A673 (cell line): ENCODE results near the gene PRR23E. TPM values are rescaled to one million over a fixed set of nuclear protein-coding genes. Genes with fewer than 3 reads are reported as not detected.

Source experiments
- BruUV-seq: library from RNA; stranded (reverse); fragments of 400-500 nt; replicated peaks from 2 replicates; lab custom pipeline; 2021; lab: Mats Ljungman, UMichigan
- CTCF ChIA-PET: fragments of 300-600 bp; sonication (Branson Sonifier 250); formaldehyde crosslinking; loops from one replicate; lab custom pipeline; 2022; ENCODE audit warnings: antibody characterized with exemption; lab: Charles Lee
- POLR2A ChIA-PET: fragments of 300-600 bp; sonication (Branson Sonifier 250); formaldehyde crosslinking; loops from one replicate; lab custom pipeline; 2022; ENCODE audit warnings: antibody characterized with exemption; ENCODE audit not compliant: low non-redundant PET; lab: Charles Lee
- DNase-seq: peaks from one replicate; pipeline ENCODE4 v3.0.0-alpha.2; 2015; ENCODE audit warnings: low spot score
- H3K27ac ChIP-seq: fragments of 200-600 bp; sonication (generic); 2 replicates; pipeline ENCODE4 v1.5.1; 2016; ENCODE audit warnings: mixed run types, low read depth, mild to moderate bottlenecking, mixed read lengths, antibody characterized with exemption, low read length; ENCODE audit not compliant: poor library complexity, severe bottlenecking
- H3K27me3 ChIP-seq: fragments of 200-600 bp; sonication (generic); replicated peaks from 2 replicates; pipeline ENCODE4 v1.6.1; 2017; ENCODE audit warnings: mixed run types, low read depth, mild to moderate bottlenecking, mixed read lengths, antibody characterized with exemption, low read length; ENCODE audit not compliant: insufficient read depth, poor library complexity
- H3K36me3 ChIP-seq: fragments of 200-600 bp; sonication (generic); 2 replicates; pipeline ENCODE4 v1.6.1; 2016; ENCODE audit warnings: mixed run types, mild to moderate bottlenecking, mixed read lengths, antibody characterized with exemption, low read length; ENCODE audit not compliant: insufficient read depth, poor library complexity, severe bottlenecking
- H3K4me1 ChIP-seq: fragments of 200-600 bp; sonication (generic); 2 replicates; pipeline ENCODE4 v1.6.1; 2017; ENCODE audit warnings: mixed run types, mild to moderate bottlenecking, mixed read lengths, antibody characterized with exemption, low read length; ENCODE audit not compliant: insufficient read depth, poor library complexity, severe bottlenecking
- H3K4me3 ChIP-seq: fragments of 200-600 bp; sonication (generic); 2 replicates; pipeline ENCODE4 v1.5.1; 2016; ENCODE audit warnings: low read depth, mixed run types, mild to moderate bottlenecking, mixed read lengths, low read length; ENCODE audit not compliant: poor library complexity, severe bottlenecking
- H3K9me3 ChIP-seq: fragments of 200-600 bp; sonication (generic); 2 replicates; pipeline ENCODE4 v1.6.1; 2016; ENCODE audit warnings: mixed run types, low read depth, mild to moderate bottlenecking, mixed read lengths, antibody characterized with exemption, low read length; ENCODE audit not compliant: poor library complexity, severe bottlenecking
- EZH2 ChIP-seq: fragments of 200-600 bp; sonication (generic); IDR thresholded peaks from 2 replicates; pipeline ENCODE4 v1.6.1; 2017; ENCODE audit warnings: borderline replicate concordance, low read depth, mild to moderate bottlenecking, mixed read lengths, antibody characterized with exemption, low read length; ENCODE audit not compliant: poor library complexity, severe bottlenecking
- intact Hi-C: fragments of 100-400 bp; cut with micrococcal nuclease; formaldehyde crosslinking; loops from one replicate; pipeline ENCODE4 v1.10.0; 2022; ENCODE audit not compliant: unreplicated experiment
- total RNA-seq: library from RNA; stranded (reverse); gene quantifications from 2 replicates; pipeline ENCODE4 v1.2.3, GENCODE V29; 2021
- TF ChIP-seq, protein P1 (sequence below): fragments of 300-800, 200-600 bp; sonication (generic); conservative IDR thresholded peaks from 2 replicates; pipeline ENCODE4 v1.5.1; 2017; ENCODE audit warnings: low read depth, mild to moderate bottlenecking, antibody characterized with exemption, low read length, moderate library complexity, mixed read lengths

PRR23E gene
- total RNA-seq, 1 experiment from 2014 or later = not detected

DNA sequence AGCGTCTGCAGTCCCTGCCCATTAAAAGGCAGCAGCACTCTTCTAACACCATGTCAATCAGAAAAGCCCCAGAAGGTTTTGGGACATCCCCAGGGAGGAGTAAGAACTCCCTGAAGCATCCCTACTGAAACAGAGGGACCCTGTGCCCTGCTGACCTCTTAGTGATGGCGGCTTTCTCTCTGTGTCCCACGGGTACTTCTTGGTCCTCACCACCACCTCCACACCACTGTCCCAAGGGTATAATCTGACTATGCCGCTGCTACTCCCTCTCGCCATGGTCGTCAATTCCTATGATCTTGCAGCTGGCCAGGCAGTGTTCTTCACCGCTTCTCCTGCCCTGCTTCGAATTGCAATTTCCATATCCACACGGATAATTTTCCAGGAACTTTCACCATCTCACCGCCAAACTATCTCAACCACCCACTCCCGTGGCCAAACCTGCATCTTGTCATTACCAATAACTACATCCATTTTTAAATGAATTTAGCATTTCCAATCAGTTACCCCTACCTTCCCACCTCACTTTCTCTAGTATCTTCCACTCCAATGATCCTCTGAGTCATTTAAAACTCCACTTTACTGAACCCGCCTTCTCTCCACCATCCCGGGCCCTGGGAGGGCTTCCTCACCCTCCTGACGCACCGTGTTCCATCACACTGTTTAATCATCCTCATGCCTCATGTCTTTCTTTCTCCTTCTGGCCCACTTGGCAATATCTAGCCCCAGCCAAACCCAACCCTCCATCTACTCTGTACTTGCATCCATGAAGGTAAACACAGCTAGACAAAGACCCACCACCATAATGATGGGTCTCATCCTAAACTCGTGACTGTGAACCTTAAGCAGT lies 23.7 kb downstream of the PRR23E start:
- BruUV-seq = no TSS peak
- TF ChIP-seq EZH2 = no peak
- TF ChIP-seq, protein P1, sequence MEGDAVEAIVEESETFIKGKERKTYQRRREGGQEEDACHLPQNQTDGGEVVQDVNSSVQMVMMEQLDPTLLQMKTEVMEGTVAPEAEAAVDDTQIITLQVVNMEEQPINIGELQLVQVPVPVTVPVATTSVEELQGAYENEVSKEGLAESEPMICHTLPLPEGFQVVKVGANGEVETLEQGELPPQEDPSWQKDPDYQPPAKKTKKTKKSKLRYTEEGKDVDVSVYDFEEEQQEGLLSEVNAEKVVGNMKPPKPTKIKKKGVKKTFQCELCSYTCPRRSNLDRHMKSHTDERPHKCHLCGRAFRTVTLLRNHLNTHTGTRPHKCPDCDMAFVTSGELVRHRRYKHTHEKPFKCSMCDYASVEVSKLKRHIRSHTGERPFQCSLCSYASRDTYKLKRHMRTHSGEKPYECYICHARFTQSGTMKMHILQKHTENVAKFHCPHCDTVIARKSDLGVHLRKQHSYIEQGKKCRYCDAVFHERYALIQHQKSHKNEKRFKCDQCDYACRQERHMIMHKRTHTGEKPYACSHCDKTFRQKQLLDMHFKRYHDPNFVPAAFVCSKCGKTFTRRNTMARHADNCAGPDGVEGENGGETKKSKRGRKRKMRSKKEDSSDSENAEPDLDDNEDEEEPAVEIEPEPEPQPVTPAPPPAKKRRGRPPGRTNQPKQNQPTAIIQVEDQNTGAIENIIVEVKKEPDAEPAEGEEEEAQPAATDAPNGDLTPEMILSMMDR = no peak
- no peak for DNase-seq

DNA sequence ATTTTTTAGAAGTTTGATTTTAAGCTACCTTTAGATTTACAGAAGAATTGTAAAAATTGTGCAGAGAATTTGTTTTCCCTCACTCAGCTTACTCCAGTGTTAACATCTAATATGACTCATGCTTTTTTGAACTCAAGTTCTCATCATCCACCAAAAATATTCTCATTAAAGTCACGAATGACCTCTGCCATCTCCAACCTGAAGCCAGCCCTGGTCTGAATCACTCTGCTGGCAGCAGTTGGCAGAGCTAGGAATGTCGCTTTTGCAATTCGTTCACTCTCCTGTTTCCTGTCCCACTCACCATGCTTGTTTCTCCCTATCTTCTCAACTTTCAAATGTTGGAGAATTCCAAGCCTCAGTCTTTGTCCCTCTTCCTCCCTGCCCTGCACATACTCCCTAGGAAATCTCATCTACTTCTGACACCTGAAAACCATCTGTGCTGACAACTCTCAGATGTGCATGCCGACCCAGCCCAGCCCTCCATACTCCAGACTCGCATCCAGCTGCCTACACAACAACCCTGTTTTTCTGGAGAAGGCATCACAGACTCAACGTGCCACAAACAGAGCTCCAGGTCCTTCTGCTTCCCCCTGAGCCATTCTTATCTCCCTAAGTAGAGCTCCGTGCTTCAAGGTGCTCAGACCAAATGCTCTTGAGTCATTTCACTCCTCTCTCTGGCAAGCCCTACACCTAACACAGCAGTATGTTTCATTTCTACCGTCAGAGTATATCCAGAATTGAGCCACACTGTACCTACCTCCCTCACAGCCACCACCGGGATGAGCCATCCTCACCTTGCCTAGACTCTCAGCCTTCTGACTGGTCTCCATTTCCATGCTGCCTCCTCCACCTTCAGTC lies 24.9 kb downstream of the PRR23E start:
- H3K9me3 ChIP-seq = no peaks in the 10 kb centered on the region
- TF ChIP-seq, protein P1 = no peak
- no peak for TF ChIP-seq EZH2
- no peak for DNase-seq
- H3K4me1 ChIP-seq = peaks cover 28% of the 10 kb centered on the region
- H3K36me3 ChIP-seq = no peaks in the 10 kb centered on the region
- no peak overlapping the region for H3K27ac ChIP-seq
- intact Hi-C loops = no loop called here
- H3K4me3 ChIP-seq = no peak overlapping the region
- H3K27me3 ChIP-seq = peaks cover 5% of the 10 kb centered on the region
- CTCF ChIA-PET = interaction anchor here (0.6 kb wide), 1 partner anchor 235 kb away, joined by 3 read pairs; no protein-coding TSS in a partner anchor
- POLR2A ChIA-PET = no interaction called here
- no TSS peak for BruUV-seq

More for the DNA sequence above, 23.7 kb downstream of the PRR23E start:
- CTCF ChIA-PET = no interaction called here
- no peak overlapping the region for H3K27ac ChIP-seq
- peaks cover 28% of the 10 kb centered on the region for H3K4me1 ChIP-seq
- intact Hi-C loops = no loop called here
- H3K4me3 ChIP-seq = no peak overlapping the region
- POLR2A ChIA-PET = no interaction called here
- H3K9me3 ChIP-seq = no peaks in the 10 kb centered on the region
- H3K36me3 ChIP-seq = no peaks in the 10 kb centered on the region
- H3K27me3 ChIP-seq = peaks cover 5% of the 10 kb centered on the region

DNA sequence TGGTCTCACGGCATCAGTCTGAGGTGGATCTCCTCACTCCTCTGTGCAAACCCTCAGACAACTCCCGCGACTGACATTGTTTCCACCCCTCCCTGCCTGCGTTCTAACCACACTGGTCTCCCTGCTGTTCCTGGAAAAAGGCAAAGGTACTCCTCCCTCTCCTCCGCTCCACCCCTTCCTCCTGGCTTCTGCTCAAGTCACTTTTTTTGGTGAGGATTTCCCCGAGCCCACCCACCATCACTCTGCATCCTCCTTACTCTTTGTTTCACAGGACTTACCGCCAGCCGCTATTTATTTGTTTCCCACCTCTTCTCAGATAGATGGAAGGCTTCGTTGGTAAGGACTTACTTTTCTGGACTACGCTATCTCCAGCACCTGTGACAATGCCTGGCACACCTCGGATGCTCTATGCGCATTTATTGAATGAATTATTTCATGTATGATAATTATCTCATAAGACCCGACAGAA lies 25.6 kb downstream of the PRR23E start:
- Histone ChIP-seq H3K4me1 (peaks cover 26% of the 10 kb centered on the region), H3K27me3 (peaks cover 5% of the 10 kb centered on the region), H3K36me3 (no peaks in the 10 kb centered on the region), H3K27ac (no peak overlapping the region), H3K4me3 (no peak overlapping the region), H3K9me3 (no peaks in the 10 kb centered on the region)
- ChIA-PET CTCF (no interaction called here), POLR2A (no interaction called here)
- BruUV-seq = no TSS peak
- DNase-seq = no peak
- intact Hi-C loops = no loop called here
- TF ChIP-seq, protein P1 = no peak
- TF ChIP-seq EZH2 = no peak
